Right lung (tissue), 5 donors: ENCODE data around the gene PLA2G2D. TPM values are rescaled to one million over a fixed set of nuclear protein-coding genes. Genes with fewer than 3 reads are reported as not detected.

Experiments
- DNase-seq, 2 donors: peaks; one replicate each; pipeline ENCODE4 v3.0.0-alpha.2; 2013
- polyA plus RNA-seq, 5 donors: library from polyadenylated mRNA; unstranded; fragments of 120-200 nt; gene quantifications; one replicate each; pipeline versions ENCODE4 v1.2.1 to v1.2.3, GENCODE V29; 2013; ENCODE audit warnings: inconsistent platforms in 1 of 5, low replicate concordance in 1 of 5; ENCODE audit not compliant: insufficient read length in 5 of 5, insufficient read depth in 1 of 5

Gene PLA2G2D
- polyA plus RNA-seq, 5 donors, result 0.04 to 0.12 (median 0.10) TPM; not detected in 1

DNA sequence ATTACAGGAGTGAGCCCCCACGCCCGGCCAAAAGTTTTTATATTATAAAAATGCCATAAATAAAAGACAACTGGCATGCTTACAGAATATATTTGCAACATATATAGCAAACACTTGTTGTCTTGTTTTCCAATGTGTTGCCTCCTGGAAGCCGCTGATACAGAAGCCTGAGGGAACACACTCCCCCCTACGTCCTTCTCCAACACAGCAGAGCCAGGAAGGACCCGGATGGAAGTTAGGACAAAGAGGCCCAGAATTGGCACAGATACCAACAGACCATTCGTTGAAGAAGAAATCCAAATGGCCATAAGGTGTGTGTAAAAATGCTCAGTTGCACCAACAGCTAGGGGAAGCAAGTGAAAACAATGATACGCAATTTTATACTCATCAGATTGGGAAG, 50.6 kb downstream of the PLA2G2D start:
- DNase-seq, result no peak

DNA sequence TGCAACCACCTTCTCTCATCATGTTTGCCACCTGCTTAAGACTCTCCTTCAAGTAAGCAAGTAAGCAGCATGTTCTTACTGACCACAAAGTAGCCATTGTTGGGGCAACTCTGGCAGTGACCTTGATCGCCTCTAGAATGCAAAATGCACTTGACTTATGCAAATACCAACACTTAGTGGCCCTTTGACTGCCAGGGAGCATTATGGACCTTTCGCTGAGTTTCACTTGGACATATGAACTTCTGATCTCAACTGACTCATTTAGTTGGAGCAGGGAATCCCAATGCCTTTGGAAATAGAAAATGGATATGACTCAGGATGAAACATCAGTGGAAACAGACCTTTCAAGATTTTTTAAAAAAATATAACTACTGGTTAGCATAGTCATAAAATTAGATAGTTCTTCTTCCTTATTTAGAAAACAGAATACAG, 55.5 kb downstream of the PLA2G2D start:
- DNase-seq, result no peak

Other genes starting within 250 kb of the PLA2G2D start
- 10 to 100 TPM; 19.8 to 59.8 (median 29.5) TPM for gene OTUD3, start 237.1 kb downstream of the PLA2G2D start, polyA plus RNA-seq
- gene PLA2G2E, start 195.9 kb downstream of the PLA2G2D start, polyA plus RNA-seq, result not detected
- gene PLA2G2A, start 139.9 kb downstream of the PLA2G2D start, polyA plus RNA-seq, result 1 to 10 TPM in 2 of 5 donors, under 1 TPM in 3; 0.60 to 3.8 (median 0.93) TPM
- gene PLA2G5, start 49.3 kb downstream of the PLA2G2D start, polyA plus RNA-seq, result 1 to 10 TPM in 2 of 5 donors, under 1 TPM in 3; 0.26 to 1.3 (median 0.66) TPM
- gene PLA2G2F, start 19.8 kb upstream of the PLA2G2D start, polyA plus RNA-seq, result not detected
- 1 to 10 TPM; 1.9 to 6.3 (median 4.5) TPM for gene UBXN10, start 66.6 kb upstream of the PLA2G2D start, polyA plus RNA-seq
- gene PLA2G2C, start 67.0 kb upstream of the PLA2G2D start, polyA plus RNA-seq, result under 1 TPM in 4 of 5 donors, not detected in 1; 0.06 to 0.13 (median 0.10) TPM
- gene VWA5B1, start 171.3 kb upstream of the PLA2G2D start, polyA plus RNA-seq, result 1 to 10 TPM in 1 of 5 donors, under 1 TPM in 4; 0.45 to 1.2 (median 0.57) TPM